ENCODE results near the gene PSMA7. TPM values are rescaled to one million over a fixed set of nuclear protein-coding genes. Genes with fewer than 3 reads are reported as not detected.

The PSMA7 gene
- total RNA-seq, 1 experiment from 2014 or later = 332 TPM

DNA sequence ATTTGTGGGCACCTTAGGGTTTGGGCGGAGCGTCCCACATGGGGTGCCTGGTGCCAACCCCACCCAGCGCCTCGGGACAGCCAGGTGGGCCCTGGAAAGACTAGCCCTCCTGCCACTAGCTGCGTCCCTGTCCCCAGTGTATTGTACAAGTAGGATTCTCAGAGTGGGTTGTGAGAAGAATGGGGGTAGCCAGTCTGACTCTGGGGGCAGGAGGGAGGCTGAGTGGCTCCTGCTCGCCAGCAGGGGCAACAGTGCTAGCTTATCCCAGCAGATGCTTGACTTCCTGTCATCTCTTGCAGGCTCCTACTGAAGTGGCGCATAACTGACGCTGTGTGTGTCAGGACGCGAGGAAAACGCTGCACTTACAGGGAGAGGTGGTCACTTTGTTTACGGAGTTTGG lies 9.3 kb downstream of the PSMA7 start:
- Histone ChIP-seq H3K9ac (ENCODE audit: extremely low read depth, insufficient read length, low read length) (no peak overlapping the region), H3K56ac (ENCODE audit: insufficient read length, low read depth, low read length) (no peak overlapping the region), H4K5ac (ENCODE audit: insufficient read length, low read depth, low read length) (no peak overlapping the region), H4K20me1 (ENCODE audit: control insufficient read depth, insufficient read depth, insufficient read length) (no peaks in the 10 kb centered on the region), H2BK120ac (ENCODE audit: low read depth, low read length, poor library complexity, severe bottlenecking) (no peak overlapping the region), H3K79me2 (ENCODE audit: insufficient read depth, low read length) (no peaks in the 10 kb centered on the region), H3K23me2 (ENCODE audit: insufficient read length, low read depth, low read length, poor library complexity, severe bottlenecking) (no peaks in the 10 kb centered on the region), H3K4me1 (ENCODE audit: insufficient read depth, low read length) (no peaks in the 10 kb centered on the region), H3K27me3 (ENCODE audit: insufficient read depth, low read length) (no peaks in the 10 kb centered on the region), H2BK5ac (ENCODE audit: insufficient read length, low read length) (no peak overlapping the region), H3K9me3 (ENCODE audit: control insufficient read depth, low read depth, low read length) (no peaks in the 10 kb centered on the region), H3K18ac (ENCODE audit: insufficient read length, low read depth, low read length) (no peak overlapping the region), H2BK20ac (ENCODE audit: low read depth, low read length, poor library complexity, severe bottlenecking) (no peak overlapping the region), H2BK15ac (ENCODE audit: low read depth, low read length) (no peak overlapping the region), H3K23ac (ENCODE audit: insufficient read length, low read depth, low read length) (no peak overlapping the region), H4K91ac (ENCODE audit: insufficient read length, low read depth, low read length) (no peak overlapping the region), H2AFZ (ENCODE audit: low read length) (no peak overlapping the region), H3K4me2 (ENCODE audit: insufficient read depth, insufficient read length, low read length) (no peak overlapping the region), H4K8ac (replicated peaks; ENCODE audit: insufficient read length, low read depth, low read length) (no peak overlapping the region), H2BK12ac (ENCODE audit: insufficient read length, low read depth, low read length) (no peak overlapping the region), H3K4ac (ENCODE audit: low read depth, low read length) (no peak overlapping the region), H3K79me1 (ENCODE audit: insufficient read depth, low read depth, low read length, poor library complexity, severe bottlenecking) (peaks cover 2% of the 10 kb centered on the region), H2AK5ac (ENCODE audit: insufficient read length, low read length) (no peak overlapping the region), H3T11ph (ENCODE audit: low read length) (no peak overlapping the region), H3K14ac (ENCODE audit: insufficient read depth, low read length) (no peak overlapping the region), H3K27ac (ENCODE audit: insufficient read length, low read depth, low read length) (no peak overlapping the region)
- no peak for DNase-seq
- peak overlapping the region in 2 of 3 experiments; percentile 61 to 62; a peak in 2 of 7 replicates for H3K27ac Mint-ChIP-seq
- no peak overlapping the region for H3K4me3 Mint-ChIP-seq
- WGBS (ENCODE audit: extremely low coverage, insufficient read length, low lambda C conversion rate) = no CpG with 5 or more reads among the region's 12 CpGs
- TF ChIP-seq, protein P1, sequence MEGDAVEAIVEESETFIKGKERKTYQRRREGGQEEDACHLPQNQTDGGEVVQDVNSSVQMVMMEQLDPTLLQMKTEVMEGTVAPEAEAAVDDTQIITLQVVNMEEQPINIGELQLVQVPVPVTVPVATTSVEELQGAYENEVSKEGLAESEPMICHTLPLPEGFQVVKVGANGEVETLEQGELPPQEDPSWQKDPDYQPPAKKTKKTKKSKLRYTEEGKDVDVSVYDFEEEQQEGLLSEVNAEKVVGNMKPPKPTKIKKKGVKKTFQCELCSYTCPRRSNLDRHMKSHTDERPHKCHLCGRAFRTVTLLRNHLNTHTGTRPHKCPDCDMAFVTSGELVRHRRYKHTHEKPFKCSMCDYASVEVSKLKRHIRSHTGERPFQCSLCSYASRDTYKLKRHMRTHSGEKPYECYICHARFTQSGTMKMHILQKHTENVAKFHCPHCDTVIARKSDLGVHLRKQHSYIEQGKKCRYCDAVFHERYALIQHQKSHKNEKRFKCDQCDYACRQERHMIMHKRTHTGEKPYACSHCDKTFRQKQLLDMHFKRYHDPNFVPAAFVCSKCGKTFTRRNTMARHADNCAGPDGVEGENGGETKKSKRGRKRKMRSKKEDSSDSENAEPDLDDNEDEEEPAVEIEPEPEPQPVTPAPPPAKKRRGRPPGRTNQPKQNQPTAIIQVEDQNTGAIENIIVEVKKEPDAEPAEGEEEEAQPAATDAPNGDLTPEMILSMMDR (conservative IDR thresholded peaks at IDR 0.05) = peak; percentile 48; the same call in 2 of the 3 replicates
- H3K4me1 Mint-ChIP-seq = no peaks in the 10 kb centered on the region
- peaks cover 53 to 100% (median 94%) of the 10 kb centered on the region in 3 experiments for H3K36me3 Mint-ChIP-seq (ENCODE audit: insufficient read depth in 1 of 3, low read depth in 3 of 3)
- H3K9me3 Mint-ChIP-seq = no peaks in the 10 kb centered on the region
- H3K27me3 Mint-ChIP-seq (ENCODE audit: low read depth) = no peaks in the 10 kb centered on the region; the same call in 1 of the 2 replicates
